Stimulated activated naive B cell treated with anti-CD40 and anti-IgM and Interleukin-4, amounts not matched to agents 10 μg/mL and 1 μg/mL and 100 μg/mL, for 72 hours (primary cell): ENCODE results near the gene CCDC93.

Source experiments
- ATAC-seq, 2 donors: fragments of 150-1000 bp; cut with Tn5 transposase; replicated peaks; 2 replicates each; pipeline ENCODE4 v1.10.0; 2021; ENCODE audit warnings: moderate library complexity in 1 of 2
- DNase-seq: peaks from one replicate; pipeline ENCODE4 v3.0.0; 2021
- H3K27ac Mint-ChIP-seq: one replicate; pipeline ENCODE4 v1.8.0; 2022; ENCODE audit warnings: mild to moderate bottlenecking, mixed read lengths
- H3K27me3 Mint-ChIP-seq, 2 donors: one replicate each; pipeline ENCODE4 v1.8.0; 2022; ENCODE audit warnings: mixed read lengths in 2 of 2
- H3K36me3 Mint-ChIP-seq, 2 donors: one replicate each; pipeline ENCODE4 v1.8.0; 2022; ENCODE audit warnings: mixed read lengths in 2 of 2, mild to moderate bottlenecking in 1 of 2
- H3K4me1 Mint-ChIP-seq, 2 donors: one replicate each; pipeline ENCODE4 v1.8.0; 2022; ENCODE audit warnings: mixed read lengths in 2 of 2, mild to moderate bottlenecking in 1 of 2
- H3K4me3 Mint-ChIP-seq, 2 donors: one replicate each; pipeline ENCODE4 v1.8.0; 2022; ENCODE audit warnings: mild to moderate bottlenecking in 2 of 2, mixed read lengths in 2 of 2, moderate library complexity in 1 of 2
- H3K9me3 Mint-ChIP-seq, 2 donors: one replicate each; pipeline ENCODE4 v1.8.0; 2022; ENCODE audit warnings: mixed read lengths in 2 of 2, mild to moderate bottlenecking in 1 of 2

CCDC93 gene

DNA sequence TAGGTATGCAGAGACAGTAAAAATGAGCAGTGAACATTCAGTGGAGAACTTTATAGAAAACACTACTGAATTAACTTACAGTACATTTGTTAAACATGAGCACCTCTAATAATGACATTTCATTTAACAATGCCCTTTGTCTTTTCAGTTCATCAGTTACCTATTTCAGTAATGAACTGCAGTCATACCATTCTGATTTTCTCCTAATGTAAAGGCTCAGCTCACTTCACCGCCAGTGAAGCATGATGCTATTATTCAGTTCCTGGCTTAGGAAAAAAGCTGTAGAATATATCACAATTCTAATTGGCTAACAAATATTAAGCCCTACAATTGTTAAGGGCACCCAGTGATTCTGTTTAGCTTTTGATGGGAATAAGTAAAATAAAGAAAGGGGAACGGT, 37.1 kb upstream of the CCDC93 start:
- Mint-ChIP-seq H3K36me3 (no peaks in the 10 kb centered on the region), H3K27ac (no peak overlapping the region), H3K27me3 (peaks cover 4 to 6% of the 10 kb centered on the region in 2 donors), H3K4me3 (no peak overlapping the region), H3K9me3 (no peaks in the 10 kb centered on the region), H3K4me1 (peaks cover 17 to 26% of the 10 kb centered on the region in 2 donors)
- ATAC-seq (no peak), DNase-seq (no peak)

- H3K4me1 Mint-ChIP-seq = peaks cover 11 to 20% of the 10 kb centered on the region in 2 donors
- no peaks in the 10 kb centered on the region for H3K9me3 Mint-ChIP-seq
- no peak for ATAC-seq
- no peak overlapping the region for H3K27ac Mint-ChIP-seq
- H3K27me3 Mint-ChIP-seq = peaks cover 4 to 6% of the 10 kb centered on the region in 2 donors
- no peak overlapping the region for H3K4me3 Mint-ChIP-seq
- no peak for DNase-seq
- no peaks in the 10 kb centered on the region for H3K36me3 Mint-ChIP-seq
Measured at GRCh38 chr2:118050386-118050785, 36.5 kb upstream of the CCDC93 start.

- H3K9me3 Mint-ChIP-seq = no peaks in the 10 kb centered on the region
- no peak for DNase-seq
- peaks cover 6 to 14% of the 10 kb centered on the region in 2 donors for H3K4me1 Mint-ChIP-seq
- H3K27ac Mint-ChIP-seq = no peak overlapping the region
- ATAC-seq = peak; percentile 85 to 97
- peaks cover 4 to 12% of the 10 kb centered on the region in 2 donors for H3K27me3 Mint-ChIP-seq
- no peak overlapping the region for H3K4me3 Mint-ChIP-seq
- no peaks in the 10 kb centered on the region for H3K36me3 Mint-ChIP-seq
Measured at GRCh38 chr2:118049816-118050140, 35.9 kb upstream of the CCDC93 start.

DNA sequence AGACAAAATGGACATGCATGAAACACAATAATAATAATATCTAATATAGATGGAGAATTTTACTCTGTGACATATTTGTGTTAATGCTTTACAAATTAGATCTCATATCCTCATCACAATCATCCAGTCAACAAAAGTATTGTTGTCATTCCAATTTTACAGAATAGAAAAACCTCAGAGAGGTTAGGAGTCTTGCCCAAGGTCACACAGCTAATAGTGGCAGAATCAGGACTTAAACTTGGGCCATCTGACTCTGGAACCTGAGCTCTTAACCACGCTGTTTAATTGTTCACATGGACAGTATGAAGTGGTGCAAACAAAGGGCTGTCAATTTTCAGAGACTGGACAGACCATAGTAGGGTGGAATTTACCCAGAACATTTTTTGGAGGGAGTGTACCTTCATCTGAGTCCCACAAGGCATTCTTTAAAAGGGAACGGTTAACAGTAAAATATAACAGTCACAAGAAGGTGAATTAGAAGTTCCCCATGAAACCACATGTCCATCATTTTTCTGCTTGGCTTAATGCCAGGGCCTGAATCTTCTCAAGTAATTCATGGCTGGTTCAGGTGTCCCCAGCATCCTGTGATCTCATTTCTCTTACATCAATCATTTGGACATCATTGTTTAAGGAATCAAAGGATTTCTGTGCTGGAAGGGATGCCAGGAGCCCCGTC, 35.4 kb upstream of the CCDC93 start:
- Mint-ChIP-seq H3K36me3 (no peaks in the 10 kb centered on the region), H3K4me3 (no peak overlapping the region), H3K9me3 (no peaks in the 10 kb centered on the region), H3K27ac (no peak overlapping the region), H3K4me1 (peaks cover 6 to 12% of the 10 kb centered on the region in 2 donors), H3K27me3 (peaks cover 8 to 17% of the 10 kb centered on the region in 2 donors)
- DNase-seq (no peak), ATAC-seq (peak; percentile 27 to 42)

DNA sequence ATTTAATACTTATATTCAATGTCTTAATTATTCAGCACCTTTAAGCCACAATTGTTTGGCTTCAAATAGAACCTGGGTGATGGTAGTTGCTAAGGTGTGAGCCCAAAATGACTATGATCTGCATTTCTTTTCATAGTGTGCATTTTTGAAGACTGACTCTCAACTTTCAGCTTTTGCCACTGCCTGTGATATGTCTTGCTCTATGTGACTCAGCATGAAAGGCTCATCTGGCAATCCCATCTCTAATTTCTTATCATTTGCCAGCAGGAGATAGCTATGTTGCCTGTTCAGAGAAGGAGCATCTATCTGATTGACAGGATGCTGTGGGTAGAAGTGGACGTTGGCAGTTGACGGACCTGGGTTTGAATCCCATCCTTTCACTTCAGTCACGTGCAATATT, 34.5 kb upstream of the CCDC93 start:
- Mint-ChIP-seq H3K4me1 (peaks cover 6 to 12% of the 10 kb centered on the region in 2 donors), H3K9me3 (no peaks in the 10 kb centered on the region), H3K4me3 (no peak overlapping the region), H3K27me3 (peaks cover 15 to 24% of the 10 kb centered on the region in 2 donors), H3K27ac (no peak overlapping the region), H3K36me3 (no peaks in the 10 kb centered on the region)
- ATAC-seq (no peak), DNase-seq (no peak)

GRCh38 chr2:118047380-118047826, 33.5 kb upstream of the CCDC93 start:
- ATAC-seq = no peak

DNA sequence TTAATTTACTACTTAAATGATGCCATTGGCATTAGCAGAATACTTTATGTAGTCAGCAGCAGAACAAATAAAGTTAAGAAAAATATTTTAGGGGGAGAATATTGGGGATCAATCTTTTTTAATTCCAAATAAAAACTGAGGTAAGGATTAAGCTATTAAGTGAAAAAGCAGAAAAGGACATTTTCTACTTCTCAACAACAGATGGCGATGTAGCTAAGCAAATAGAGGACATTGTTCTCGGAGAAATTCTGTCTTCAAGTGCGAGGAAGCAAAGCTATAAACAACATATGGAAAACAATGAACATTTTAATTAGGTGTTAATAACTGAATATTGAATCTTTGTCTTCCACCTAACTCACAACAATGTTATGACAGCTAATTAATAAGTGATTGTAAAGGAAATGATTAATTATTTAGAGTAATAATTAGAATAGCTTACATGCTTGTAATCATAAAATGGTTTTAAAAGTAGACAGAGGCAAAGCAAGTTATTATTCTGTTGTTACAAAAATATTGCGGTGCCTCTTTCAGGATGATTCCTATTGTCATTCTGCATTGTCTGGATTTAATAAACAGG, 32.9 kb upstream of the CCDC93 start:
- no peak for DNase-seq
- ATAC-seq = no peak
- peaks cover 6 to 12% of the 10 kb centered on the region in 2 donors for H3K4me1 Mint-ChIP-seq
- H3K4me3 Mint-ChIP-seq = no peak overlapping the region
- H3K27me3 Mint-ChIP-seq = peaks cover 26 to 37% of the 10 kb centered on the region in 2 donors
- H3K36me3 Mint-ChIP-seq = no peaks in the 10 kb centered on the region
- no peaks in the 10 kb centered on the region for H3K9me3 Mint-ChIP-seq
- no peak overlapping the region for H3K27ac Mint-ChIP-seq

More at GRCh38 chr2:118047380-118047826, 33.5 kb upstream of the CCDC93 start:
- no peak for DNase-seq
- Mint-ChIP-seq H3K27ac (no peak overlapping the region), H3K4me1 (peaks cover 6 to 12% of the 10 kb centered on the region in 2 donors), H3K27me3 (peaks cover 20 to 34% of the 10 kb centered on the region in 2 donors), H3K36me3 (no peaks in the 10 kb centered on the region), H3K9me3 (no peaks in the 10 kb centered on the region), H3K4me3 (no peak overlapping the region)

GRCh38 chr2:118045286-118045685, 31.4 kb upstream of the CCDC93 start:
- no peak overlapping the region for H3K4me3 Mint-ChIP-seq
- no peak overlapping the region for H3K27ac Mint-ChIP-seq
- H3K4me1 Mint-ChIP-seq = peaks cover 6 to 12% of the 10 kb centered on the region in 2 donors
- H3K36me3 Mint-ChIP-seq = no peaks in the 10 kb centered on the region
- peaks cover 26 to 52% of the 10 kb centered on the region in 2 donors for H3K27me3 Mint-ChIP-seq
- H3K9me3 Mint-ChIP-seq = no peaks in the 10 kb centered on the region
- DNase-seq = no peak
- ATAC-seq = no peak

DNA sequence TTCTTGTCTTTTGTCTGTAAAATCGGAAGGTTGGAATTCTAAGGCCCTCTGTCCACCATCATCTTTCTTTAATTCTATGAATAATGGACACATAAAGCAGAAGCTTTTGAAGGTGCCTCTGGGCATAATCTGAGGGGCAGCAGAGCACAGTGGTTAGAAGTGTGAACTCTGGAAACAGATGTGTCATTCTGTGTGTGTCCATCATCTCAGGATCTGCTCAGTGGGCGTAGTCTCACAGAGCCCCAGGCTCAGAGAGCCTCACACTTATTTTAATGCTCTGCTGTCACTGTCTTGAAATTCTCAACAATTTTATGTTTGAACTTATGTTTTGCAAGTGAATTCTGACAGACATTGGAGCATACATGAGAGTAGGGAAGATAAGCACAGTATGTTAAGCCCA, 31.0 kb upstream of the CCDC93 start:
- peaks cover 4 to 8% of the 10 kb centered on the region in 2 donors for H3K4me1 Mint-ChIP-seq
- no peak for ATAC-seq
- no peak overlapping the region for H3K4me3 Mint-ChIP-seq
- H3K36me3 Mint-ChIP-seq = no peaks in the 10 kb centered on the region
- no peaks in the 10 kb centered on the region for H3K9me3 Mint-ChIP-seq
- H3K27me3 Mint-ChIP-seq = peaks cover 26 to 55% of the 10 kb centered on the region in 2 donors
- DNase-seq = no peak
- H3K27ac Mint-ChIP-seq = no peak overlapping the region

- DNase-seq (no peak), ATAC-seq (no peak)
- Mint-ChIP-seq H3K4me3 (no peak overlapping the region), H3K9me3 (no peaks in the 10 kb centered on the region), H3K36me3 (no peaks in the 10 kb centered on the region), H3K4me1 (peaks cover 0 to 2% of the 10 kb centered on the region in 2 donors), H3K27ac (no peak overlapping the region), H3K27me3 (peaks cover 31 to 61% of the 10 kb centered on the region in 2 donors)
Measured at GRCh38 chr2:118044103-118044716, 30.3 kb upstream of the CCDC93 start.

GRCh38 chr2:118040891-118041290, 27.0 kb upstream of the CCDC93 start:
- Mint-ChIP-seq H3K4me1 (no peaks in the 10 kb centered on the region), H3K27ac (no peak overlapping the region), H3K36me3 (peaks cover 2% of the 10 kb centered on the region in 2 donors), H3K27me3 (peaks cover 44 to 78% of the 10 kb centered on the region in 2 donors), H3K9me3 (peaks cover 6% of the 10 kb centered on the region in 2 donors), H3K4me3 (no peak overlapping the region)
- ATAC-seq (peak; percentile 22 to 27), DNase-seq (no peak)

DNA sequence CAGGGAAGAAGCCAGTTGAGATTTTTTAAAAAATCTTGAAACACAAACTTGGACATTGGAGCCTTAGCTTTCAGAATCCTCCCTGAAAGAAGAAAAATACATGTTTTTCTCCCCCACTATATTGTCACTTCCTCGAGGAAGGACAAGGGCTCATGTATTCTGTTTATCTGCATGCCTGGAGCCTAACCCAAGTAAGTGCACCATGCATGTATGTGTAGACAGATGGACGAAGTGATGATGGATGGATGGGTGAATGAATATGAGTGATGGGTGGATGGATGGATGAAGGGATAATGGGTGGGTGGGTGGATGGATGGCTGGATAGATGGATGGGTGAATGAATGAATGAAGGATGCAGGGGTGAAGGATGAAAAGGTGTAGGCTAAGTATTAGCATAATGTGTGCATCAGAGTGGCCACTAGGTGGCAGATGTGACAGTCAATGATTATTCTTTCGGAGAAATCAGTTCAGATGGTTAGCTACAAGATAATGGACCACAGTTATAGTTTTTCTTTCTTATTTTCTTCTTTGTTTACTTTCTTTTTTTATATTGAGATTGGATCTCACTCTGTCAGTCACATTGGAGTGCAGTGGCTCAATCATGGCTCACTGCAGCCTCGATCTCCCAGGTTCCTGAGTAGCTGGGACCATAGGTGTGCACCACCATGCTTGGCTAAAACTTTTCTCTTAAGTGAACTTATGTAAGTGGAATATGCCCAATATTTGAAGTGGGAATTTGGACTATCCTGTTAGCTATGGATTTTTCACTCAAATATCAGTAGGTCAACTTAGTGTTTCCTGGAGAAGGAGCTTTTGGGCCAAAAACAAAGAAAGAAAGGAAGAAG, 18.5 kb upstream of the CCDC93 start:
- H3K9me3 Mint-ChIP-seq = peaks cover 12% of the 10 kb centered on the region in 2 donors
- DNase-seq (no peak), ATAC-seq (peak; percentile 81 to 82)
- peaks cover 8 to 26% of the 10 kb centered on the region in 2 donors for H3K4me1 Mint-ChIP-seq
- no peak overlapping the region for H3K4me3 Mint-ChIP-seq
- peak overlapping the region; percentile 11 for H3K27ac Mint-ChIP-seq
- peaks cover 30 to 48% of the 10 kb centered on the region in 2 donors for H3K27me3 Mint-ChIP-seq
- peaks cover 2 to 7% of the 10 kb centered on the region in 2 donors for H3K36me3 Mint-ChIP-seq

GRCh38 chr2:118031566-118031965, 17.7 kb upstream of the CCDC93 start:
- Mint-ChIP-seq H3K4me3 (no peak overlapping the region), H3K4me1 (peaks cover 8 to 26% of the 10 kb centered on the region in 2 donors)
- peak in 1 of 2 donors; percentile 42 for ATAC-seq

GRCh38 chr2:118029025-118029424, 15.2 kb upstream of the CCDC93 start:
- H3K4me1 Mint-ChIP-seq = peaks cover 8 to 25% of the 10 kb centered on the region in 2 donors
- no peaks in the 10 kb centered on the region for H3K9me3 Mint-ChIP-seq
- no peak for DNase-seq
- H3K27ac Mint-ChIP-seq = no peak overlapping the region
- peaks cover 11 to 28% of the 10 kb centered on the region in 2 donors for H3K27me3 Mint-ChIP-seq
- no peak overlapping the region for H3K4me3 Mint-ChIP-seq
- no peak for ATAC-seq
- no peaks in the 10 kb centered on the region for H3K36me3 Mint-ChIP-seq

More at GRCh38 chr2:118031566-118031965, 17.7 kb upstream of the CCDC93 start:
- Mint-ChIP-seq H3K9me3 (peaks cover 11% of the 10 kb centered on the region in 2 donors), H3K27me3 (peaks cover 26 to 42% of the 10 kb centered on the region in 2 donors), H3K27ac (no peak overlapping the region), H3K36me3 (peaks cover 1 to 7% of the 10 kb centered on the region in 2 donors)
- no peak for DNase-seq
